HG02870 (cell line): ENCODE results near the gene MVD.

Experiments
- ATAC-seq: cut with Tn5 transposase; IDR thresholded peaks from one replicate; pipeline ENCODE4 v1.9.1; 2021; ENCODE audit warnings: mild to moderate bottlenecking, moderate library complexity; ENCODE audit not compliant: unreplicated experiment

The MVD gene

DNA sequence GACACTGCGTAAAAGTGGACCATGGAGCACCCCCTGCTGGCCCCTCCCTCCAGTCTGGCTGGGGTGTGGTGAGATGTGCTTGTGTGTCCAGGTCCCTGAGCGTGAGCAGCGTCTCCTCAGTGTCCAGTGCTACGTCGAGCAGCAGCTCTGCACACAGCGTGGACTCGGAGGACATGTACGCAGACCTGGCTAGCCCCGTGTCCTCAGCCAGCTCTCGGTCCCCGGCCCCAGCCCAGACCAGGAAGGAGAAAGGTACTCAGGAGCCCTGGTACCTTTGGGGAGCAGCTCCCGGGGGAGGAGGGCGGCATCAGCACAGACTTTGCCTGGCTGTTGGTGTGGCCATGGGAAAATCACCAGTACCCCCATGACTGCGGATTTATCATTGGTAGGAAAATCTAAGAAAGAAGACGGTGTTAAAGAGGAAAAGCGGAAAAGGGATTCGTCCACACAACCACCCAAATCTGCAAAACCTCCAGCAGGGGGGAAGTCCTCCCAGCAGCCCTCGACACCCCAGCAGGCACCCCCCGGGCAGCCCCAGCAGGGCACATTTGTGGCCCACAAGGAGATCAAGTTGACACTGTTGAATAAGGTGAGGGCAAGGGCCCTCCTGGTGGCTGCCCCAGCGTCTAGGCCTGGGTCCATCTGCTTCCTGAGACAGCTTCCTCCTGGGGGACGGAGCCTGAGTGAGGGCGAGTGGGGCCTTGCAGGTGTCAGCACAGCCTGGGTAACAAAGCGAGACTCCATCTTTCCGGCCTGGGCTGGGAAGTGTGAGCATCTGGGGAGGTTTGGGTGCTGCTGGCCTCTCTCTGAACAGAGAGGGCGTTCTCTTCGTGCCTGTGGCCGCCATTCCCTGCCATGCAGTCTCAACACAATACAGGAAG is 35.1 kb downstream of the MVD start:
- no peak for ATAC-seq

DNA sequence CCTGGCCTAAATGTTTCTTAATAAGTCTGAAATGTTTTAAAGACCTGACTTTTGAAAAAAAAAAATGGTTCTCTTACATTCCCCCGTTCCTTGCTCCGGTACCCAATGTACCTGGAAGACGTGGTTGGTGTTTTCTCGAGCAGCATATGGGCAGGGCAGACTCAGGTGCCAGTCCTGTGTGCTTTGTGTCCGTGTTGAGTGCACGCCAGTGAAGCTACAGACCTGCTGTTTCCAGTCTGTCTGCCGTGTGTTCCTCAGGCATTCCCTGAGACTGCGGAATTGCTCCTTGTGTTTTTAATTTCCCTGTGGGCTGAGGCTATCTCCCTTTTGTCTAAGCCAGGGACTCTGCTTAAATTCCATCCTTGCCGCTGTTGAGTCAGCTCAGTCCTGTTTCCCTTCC is 36.2 kb downstream of the MVD start:
- ATAC-seq: no peak

DNA sequence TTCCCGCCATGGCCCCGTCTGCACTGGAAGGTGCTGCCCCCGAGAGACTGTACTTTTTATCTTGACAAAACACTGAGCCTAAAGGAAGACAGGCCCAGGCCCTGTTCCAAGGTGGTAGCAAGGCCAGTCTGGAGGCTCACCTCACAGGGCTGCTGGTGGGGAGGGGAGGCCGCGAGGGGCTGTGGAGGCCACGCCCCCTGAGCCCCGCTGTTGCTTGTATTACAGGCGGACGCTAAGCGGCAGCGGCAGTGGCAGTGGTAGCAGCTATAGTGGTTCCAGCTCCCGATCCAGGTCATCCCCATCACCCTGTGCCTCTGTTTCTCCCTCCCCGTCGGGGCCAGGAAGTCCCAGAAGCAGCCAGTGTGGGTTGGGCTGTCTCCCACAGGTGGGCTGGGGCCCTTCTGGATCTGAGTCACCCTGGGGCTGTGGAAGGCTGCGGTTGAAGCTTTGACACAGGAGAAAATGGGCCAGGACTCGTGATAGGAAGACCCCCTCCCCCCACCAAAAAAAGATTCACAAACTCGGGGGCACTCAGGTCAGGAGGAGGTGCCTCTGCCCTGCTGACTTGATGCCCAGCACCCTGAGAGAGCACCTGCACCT is 37.8 kb downstream of the MVD start:
- no peak for ATAC-seq

DNA sequence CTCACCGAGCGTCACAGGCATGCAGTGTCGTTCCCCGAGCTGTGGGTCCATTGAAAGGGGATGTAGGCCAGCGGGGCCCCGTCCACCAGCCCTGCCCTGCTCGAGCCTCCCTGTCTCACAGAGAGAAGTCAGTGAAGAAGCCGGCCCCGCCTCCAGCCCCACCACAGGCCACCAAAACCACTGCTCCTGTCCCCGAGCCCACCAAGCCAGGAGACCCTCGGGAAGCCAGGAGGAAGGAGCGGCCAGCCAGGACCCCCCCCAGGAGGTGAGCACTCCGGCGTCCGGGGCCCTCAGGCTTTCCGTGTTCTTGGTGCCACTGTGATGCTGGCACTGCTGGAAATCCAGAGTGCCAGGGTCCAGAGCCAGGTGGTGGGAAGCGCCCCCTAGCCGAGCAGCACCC is 38.4 kb downstream of the MVD start:
- no peak for ATAC-seq

DNA sequence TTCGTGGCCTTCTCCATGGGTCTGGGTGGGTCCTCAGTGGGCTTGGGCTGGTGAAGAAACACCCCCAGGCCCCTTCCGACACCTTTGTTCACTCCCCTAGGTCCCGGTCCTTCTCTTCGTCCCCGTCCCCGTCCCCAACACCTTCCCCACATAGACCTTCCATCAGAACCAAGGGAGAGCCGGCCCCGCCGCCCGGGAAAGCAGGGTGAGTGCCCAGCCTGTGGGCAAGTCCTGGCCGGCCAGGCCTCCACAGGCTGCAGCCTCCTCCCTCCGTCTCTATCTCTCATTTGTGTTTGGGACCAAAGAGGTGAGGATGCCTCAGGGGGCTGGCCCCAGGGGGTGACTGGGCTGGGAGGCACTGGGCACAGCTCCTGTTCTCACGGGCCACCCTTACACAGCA is 39.0 kb downstream of the MVD start:
- no peak for ATAC-seq

DNA sequence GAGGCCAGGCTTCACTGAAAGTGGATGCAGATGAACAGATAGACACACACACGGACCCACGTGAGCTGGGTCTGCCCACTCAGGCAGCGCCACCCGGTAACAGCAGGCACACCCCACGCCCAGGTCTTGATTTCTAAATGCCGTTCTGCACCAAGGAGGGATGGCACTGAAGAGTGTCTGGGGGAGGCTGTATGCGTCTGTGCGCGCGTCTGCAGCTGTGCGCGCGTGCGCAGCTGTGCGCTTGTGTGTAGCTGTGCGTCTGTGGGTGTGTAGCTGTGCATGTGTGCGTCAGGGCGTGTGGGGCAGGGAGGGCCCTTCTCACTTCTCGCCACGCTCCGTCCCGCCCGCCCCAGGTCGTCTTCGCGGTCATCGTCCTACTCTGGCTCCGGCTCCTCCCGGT is 40.0 kb downstream of the MVD start:
- no peak for ATAC-seq

DNA sequence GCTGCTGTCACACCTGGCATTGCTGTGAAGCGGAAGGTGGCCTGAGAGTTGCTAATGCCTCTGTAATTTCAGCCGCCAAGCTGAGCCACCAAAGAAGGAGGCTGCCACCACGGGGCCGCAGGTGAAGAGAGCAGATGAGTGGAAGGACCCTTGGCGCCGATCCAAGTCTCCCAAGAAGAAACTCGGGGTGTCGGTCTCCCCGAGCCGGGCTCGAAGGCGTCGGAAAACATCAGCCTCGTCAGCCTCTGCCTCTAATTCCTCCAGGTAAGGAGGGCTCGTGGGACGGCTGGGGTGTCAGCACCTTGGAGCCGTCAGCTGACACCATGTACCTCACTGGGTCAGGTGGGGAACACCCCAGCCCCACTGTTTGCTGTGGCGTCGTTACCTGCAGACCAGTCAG is 40.8 kb downstream of the MVD start:
- ATAC-seq: no peak

DNA sequence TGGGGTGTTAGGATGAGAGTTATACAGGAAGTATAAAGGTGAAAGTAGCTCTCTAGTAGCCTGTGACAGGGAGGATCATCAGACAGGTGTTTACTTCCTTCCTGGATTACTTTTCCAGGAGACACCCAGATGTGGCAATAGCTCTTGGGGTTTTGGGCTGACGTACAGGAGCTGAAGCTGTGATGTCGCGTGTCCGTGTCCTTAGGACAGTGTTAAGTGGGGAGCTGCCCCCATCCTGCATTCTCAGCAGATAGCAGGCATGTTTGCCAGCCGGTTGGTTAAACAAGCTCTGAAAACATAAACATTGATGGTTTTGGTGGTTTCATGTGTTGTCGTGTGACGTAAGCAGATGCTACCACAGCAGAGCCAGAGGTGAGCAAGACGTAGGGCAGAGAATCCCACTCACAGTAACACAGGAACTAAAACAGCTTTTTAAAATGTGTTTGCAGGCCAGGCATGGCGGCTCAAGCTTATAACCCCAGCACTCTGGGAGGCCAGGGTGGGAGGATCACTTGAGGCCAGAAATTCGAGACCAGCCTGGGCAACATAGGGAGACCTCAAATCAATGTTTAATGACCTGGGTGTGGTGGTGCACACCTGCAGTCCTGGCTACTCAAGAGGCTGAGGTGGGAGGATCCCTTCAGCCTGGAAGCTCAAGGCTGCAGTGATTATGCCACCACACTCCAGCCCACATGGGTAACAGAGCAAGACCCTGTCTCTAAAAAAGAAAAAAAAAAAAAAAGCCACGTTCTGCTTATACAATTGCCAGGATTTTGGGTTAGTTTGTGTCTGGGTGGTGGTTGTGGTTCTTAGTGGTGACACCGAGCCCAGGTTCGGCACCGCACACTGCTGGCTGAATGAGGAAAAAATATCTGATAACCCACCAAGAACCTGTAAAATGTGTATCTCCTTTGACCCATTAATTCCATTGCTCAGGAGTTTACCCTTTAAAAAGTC is 42.8 kb downstream of the MVD start:
- no peak for ATAC-seq

DNA sequence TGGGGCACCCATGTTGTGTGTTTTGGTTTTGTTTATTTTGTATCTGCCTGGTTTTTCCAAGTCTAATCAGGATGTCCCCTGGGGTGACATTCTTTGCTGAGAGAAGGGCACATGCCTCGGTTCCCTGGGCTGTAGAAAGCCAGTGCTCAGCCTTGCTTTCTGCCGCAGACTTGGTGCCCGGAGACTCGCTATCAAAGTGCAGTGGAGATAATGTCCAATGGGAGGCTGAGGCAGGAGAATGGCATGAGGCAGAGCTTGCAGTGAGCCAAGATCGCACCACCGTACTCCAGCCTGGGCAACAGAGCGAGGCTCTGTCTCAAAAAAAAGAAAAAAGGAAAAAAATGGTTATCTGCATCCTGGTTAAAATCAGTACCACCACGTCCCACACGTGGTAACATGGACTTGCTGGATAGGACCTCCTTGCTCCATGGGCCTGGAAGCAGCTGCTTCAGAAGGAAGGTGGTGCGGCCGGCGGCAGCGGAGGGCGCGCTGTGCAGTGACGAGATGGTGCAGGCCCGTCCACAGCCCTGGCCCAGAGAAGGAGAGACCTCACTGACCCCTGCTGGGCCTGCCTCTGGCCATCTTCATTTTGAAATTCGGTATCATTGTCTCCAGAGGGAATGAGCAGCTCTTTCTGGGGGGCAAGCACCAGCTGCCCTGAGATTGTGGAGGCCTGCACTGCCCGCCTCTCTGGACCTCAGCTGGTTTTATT is 43.8 kb downstream of the MVD start:
- ATAC-seq: no peak

DNA sequence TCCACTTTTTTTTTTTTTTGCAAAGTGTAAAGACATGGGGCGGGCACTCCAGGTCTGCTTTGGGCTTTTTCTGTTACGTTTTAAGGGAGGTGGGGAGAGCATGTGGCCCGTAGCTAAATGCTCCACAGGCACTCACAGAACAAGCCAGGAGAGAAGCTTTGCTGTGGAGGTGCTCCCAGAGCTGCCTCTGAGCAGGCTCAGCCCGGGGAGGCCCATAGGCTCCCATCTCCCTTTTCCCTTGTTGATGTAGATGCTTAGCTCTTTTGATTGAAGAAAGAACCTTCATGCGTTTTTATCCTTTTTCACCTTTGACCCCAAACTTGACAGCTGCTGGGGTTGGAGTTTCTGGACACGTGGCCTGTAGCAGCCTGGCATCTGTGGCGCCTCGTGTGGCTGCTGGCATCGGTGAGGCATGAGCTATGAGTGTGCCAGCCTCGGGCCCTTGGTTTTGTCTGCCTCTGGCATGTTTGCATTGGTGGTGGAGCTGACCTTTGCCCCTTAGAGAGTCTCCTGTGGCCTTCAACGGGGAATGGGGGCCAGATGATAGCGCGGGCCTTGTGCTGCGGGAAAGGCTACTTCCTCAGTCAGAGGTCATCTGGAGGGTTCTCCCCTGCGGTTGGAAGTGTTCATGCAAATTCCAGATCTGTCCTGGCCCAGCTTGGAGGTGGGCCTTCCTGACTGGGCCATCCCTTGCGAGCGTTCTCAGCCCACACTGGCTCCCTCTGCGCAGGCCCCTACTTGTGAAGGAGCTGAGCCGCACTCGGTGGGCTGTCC is 44.5 kb downstream of the MVD start:
- no peak for ATAC-seq

DNA sequence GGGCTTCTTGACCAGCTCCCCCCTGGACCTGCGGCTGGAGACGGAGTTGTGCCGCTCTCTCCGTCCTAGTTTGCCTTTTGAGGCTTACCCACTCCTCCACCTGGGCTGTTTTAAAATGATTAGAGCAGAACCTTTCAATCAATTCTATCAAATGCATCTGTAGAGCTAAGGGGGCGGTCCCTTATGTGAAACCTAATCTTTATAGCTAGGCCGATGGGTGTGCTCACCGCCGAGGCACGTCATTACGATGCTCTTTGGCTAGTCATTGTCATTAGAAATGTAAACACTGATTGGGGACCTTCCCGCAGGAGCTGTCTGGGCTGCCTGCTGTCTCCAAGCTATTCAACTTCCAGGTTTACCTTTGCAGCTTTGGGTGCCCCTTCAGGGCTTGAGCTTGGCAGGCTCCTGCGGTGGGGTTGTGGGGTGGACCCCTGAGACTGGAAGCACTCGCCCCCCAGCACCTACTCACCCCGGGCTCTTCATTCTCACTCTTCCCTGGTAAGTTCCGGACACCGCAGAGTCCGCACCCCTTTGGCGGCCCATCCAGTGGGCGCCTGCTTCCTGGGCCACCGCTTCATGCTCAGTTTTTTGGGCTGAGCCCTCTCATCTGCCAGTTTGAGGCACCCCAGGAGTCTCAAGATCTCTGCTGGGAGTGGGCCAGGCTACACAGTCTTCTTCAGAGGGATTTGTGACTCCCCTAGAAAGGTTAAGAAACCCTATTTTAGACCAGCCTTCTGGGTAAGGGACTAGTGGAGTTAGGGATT is 45.4 kb downstream of the MVD start:
- no peak for ATAC-seq

DNA sequence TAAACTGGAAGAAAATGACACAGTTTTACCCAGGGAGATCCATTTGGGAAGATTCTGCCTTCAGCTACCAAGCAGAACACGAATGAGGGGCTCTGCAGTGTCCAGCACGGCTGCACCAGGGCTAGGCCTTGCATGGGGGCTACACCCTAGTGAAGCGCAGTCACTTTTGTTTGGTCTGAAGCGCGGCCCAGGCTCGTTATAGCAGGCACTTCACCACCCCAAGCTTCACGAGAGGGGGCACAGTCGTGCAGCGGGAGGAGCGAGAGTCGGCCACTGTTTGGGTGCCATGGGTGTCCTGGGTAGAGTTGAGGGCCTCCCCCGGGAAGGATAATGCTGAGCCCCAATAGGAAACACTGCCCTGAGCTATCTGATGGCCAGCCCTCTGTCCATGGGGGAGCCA is 46.2 kb downstream of the MVD start:
- no peak for ATAC-seq

DNA sequence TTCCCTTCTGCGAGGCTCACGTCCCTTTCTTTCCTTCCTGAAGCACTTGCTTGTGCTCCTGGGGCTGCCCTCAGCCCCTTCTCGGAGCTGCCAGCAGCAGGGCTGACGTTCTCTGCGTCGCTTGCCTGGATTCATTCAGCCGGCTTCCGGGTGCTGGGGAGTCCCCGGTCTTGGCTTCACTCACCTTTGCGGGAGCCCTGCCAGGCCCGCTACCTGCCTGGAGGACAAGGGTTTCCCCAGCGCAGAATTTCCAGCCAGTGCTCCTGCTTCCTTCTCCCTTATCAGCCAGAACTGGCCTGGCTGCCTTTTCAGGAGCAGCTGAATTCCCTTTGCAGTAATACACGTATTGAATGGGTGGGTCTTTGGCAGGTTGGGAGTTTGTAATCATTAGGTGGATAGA is 46.6 kb downstream of the MVD start:
- no peak for ATAC-seq

DNA sequence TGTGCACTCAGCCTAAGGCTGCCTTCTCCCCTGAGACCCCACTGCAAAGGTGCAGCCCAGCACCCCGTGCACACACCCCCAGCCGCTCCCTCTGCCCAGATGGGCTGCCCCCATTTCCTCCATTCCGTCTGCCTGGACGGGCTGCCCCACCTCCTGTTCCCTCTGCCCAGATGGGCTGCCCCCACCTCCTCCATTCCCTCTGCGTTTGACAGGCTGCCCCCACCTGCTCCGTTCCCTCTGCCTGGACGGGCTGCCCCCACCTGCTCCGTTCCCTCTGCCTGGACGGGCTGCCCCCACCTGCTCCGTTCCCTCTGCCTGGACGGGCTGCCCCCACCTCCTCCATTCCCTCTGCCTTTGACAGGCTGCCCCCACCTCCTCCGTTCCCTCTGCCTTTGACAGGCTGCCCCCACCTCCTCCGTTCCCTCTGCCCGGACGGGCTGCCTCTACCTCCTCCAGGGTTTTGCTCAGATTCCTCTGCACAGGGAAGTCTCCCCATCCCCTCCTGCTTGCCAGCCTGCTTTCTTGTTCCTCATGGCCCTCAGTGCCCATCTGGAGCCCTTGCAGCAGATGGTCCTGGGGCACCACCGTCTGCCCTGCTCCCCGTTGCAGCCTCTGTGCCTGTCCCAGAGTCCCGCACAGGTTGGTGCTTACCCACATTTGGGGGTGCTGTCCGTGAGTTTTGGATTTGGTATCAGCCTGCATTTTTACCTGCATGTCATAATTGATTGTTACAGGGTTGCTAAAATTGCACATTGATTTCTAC is 47.9 kb downstream of the MVD start:
- ATAC-seq: no peak

DNA sequence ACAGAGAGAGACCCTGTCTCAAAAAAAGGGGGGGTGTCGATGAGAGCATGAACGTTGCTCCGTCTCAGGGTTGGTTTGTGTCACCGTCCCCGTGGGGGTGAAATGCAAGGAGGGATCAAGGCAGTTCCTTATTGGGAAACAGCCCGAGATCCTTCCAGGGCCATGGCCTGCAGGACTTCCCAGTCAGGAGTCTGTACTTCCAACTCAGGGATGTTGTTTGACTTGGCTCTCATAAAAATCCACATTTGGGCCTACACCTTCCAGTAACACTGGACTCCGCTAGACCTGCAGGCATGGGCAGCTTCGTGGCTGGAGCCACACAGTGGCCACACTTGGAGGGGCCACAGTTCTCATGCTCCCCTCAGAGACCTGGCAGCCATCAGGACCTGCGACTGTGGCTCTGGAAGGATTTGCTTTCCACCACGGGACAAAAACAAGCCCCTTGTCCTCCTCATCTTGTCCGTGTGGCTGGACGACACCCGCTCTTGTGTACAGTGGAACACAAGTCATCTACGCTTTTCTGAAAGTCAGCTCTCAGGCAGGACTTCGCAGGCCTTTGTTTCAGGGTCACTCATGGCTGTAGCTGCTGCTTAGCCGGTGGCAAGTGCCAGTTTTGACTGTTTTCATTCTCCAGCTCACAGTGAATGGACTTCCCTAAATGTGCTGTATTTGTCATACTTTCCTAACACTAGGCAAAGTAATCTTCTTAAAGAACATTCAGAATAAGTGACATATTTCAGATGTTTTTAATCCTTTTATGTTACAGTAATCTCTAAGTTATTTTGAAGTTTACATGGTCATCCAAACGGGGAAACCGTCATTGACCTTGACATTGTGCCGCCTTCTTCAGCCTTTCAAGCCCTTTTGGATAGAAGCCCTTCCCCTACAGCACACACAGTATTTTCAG is 48.7 kb downstream of the MVD start:
- no peak for ATAC-seq

DNA sequence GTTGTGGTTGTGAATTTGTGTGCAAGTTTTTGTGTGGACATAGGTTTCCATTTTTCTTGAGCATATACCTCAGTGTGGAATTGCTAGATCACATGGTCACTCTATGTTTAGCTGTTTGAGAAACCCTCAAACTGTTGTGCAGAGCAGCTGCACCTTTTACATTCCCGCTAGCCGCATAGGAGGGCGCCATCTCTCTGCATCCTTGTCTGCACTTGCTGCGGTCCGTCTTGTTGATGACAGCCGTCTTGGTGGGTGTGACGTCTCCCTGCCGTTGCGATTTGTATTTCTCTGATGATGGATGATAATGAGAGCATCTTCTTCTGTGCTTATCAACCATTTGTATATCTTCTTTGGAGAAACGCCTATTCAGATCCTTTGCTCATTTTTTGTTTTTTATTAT is 49.6 kb downstream of the MVD start:
- no peak for ATAC-seq

DNA sequence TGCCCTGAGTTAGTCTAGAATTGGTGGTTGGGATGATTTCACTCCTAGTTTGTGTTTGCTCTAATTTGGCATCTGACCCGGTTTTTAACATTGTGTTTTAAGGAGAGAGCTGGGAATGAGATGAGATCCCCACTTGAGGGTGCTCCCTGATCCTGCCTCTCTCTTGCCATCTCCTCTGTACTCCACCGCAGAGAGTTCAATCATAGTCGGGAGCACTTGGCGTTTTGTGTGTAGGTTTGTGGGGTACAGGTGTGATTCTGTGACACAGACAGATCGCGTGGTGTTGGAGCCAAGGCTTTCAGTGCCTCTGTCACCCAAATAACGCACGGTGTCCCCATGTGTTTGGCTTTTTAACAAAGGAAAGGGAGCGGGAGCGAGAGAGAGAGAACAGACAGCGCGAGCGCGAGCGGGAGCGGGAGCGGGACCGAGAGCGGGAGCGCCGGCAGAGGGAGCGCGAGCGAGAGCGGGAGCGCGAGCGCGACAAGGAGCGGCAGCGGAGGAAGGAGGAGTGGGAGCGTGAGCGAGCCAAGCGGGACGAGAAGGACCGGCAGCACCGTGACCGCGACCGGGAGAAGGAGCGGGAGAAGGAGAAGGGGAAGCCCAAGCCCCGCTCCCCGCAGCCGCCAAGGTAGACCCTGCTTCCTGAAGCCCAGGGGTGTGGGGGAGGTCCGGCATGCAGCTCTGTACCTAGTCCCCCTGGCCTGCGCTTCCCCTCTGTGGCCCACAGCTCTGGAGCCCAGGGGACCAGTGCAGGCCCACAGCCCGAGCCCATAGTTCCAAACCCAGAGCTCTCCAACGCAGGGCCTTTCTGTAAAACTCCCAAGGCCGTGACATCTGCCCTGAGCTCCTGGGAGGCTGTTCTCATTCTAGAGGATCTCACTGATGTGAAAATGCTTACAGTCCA is 51.7 kb downstream of the MVD start:
- ATAC-seq: no peak
